ENCODE data around the gene PNO1.
A peak's percentile ranks its signal among the peaks of the same experiment; 100 is the strongest.
"Not testable (repeated sequence)": the region's sequence is repeated elsewhere in the genome, so short reads cannot be mapped to it uniquely, and the experiment has no call there.

PNO1 gene

GRCh38 chr2:68157402-68158133 lies at the start of gene PNO1:
PNO1 (plus strand) TSS chr2:68157888; CDS start chr2:68157935, 47 bp downstream.
- in situ Hi-C loops (cut with HindIII; ENCODE audit: low pct_ligation_motif_present, low pct_unique_long_range_greater_than_20kb, low sequenced_read_pairs) = no loop called here
- DNase-seq = peak; percentile 96

DNA sequence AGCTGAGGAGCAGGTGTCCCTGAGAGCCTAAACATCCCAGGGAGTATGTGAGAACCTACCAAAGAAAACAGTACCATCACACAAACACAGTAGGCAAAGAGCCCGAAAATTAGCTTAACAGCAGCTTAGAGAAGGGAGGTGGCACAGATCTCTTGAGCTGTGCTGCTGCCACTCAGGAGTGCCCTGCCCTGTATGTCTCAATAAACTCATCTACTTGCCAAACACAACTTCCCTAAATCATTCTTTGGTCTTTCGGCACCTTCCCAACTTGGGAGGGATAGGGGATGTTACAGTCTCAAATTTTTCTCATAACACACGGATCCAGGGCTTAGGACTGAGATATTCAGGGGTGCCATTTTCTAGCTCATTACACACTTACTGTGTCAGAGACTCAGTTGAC lies 49.6 kb upstream of the PNO1 start:
- in situ Hi-C loops (cut with HindIII; ENCODE audit: low pct_ligation_motif_present, low pct_unique_long_range_greater_than_20kb, low sequenced_read_pairs) = no loop called here
- no peak for DNase-seq

- peak; percentile 27 for DNase-seq
- in situ Hi-C loops (cut with HindIII; ENCODE audit: low pct_ligation_motif_present, low pct_unique_long_range_greater_than_20kb, low sequenced_read_pairs) = no loop called here
These were observed 47.6 kb upstream of the PNO1 start for GRCh38 chr2:68110102-68110501.

GRCh38 chr2:68115965-68116364 lies 41.7 kb upstream of the PNO1 start:
- DNase-seq = no peak
- in situ Hi-C loops (cut with HindIII; ENCODE audit: low pct_ligation_motif_present, low pct_unique_long_range_greater_than_20kb, low sequenced_read_pairs) = no loop called here

- DNase-seq; in situ Hi-C loops (cut with HindIII; ENCODE audit: low pct_ligation_motif_present, low pct_unique_long_range_greater_than_20kb, low sequenced_read_pairs): not testable (repeated sequence)
These were observed 39.8 kb upstream of the PNO1 start for GRCh38 chr2:68117922-68118321.

DNA sequence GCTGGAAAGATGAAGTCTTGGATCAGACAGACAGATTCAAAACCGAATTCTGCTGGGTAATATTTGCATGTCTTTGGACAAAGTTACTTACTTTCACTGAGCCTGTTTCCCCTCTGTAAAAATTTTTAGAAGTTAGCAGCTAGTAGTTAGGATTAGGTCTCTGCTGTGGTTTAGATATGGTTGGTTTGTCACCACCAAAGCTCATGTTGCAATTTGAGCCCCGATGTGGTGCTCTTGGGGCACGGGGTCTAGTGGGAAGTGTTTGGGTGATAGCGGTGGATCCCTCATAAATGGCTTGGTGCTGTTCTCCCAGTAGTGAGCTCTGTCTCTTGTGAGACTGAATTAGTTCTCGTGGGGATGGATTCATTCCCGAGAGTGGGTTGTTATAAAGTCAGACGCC lies 38.9 kb upstream of the PNO1 start:
- in situ Hi-C loops (cut with HindIII; ENCODE audit: low pct_ligation_motif_present, low pct_unique_long_range_greater_than_20kb, low sequenced_read_pairs) = no loop called here
- DNase-seq = no peak

DNA sequence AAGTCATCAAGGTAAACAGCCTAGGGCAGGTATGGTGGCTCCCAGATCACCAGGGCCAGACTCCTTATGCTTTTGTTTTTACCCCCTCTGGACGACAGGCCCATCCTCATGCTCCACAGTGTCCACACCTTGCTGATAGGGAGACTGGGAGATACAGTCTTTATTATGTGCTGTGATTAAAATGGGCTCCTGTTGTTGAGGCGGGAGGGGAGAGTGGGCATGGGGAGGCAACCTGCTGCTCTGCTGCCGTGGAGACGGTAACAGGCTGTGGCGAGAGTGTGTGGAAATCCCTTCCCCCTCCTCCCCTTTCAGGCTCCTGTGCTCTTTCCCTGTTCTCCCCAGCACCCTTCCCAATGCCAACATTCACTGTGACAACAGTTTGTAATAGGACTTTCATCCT lies 38.2 kb upstream of the PNO1 start:
- in situ Hi-C loops (cut with HindIII; ENCODE audit: low pct_ligation_motif_present, low pct_unique_long_range_greater_than_20kb, low sequenced_read_pairs) = no loop called here
- DNase-seq = no peak

GRCh38 chr2:68121873-68122679 lies 35.6 kb upstream of the PNO1 start:
- in situ Hi-C loops (cut with HindIII; ENCODE audit: low pct_ligation_motif_present, low pct_unique_long_range_greater_than_20kb, low sequenced_read_pairs) = no loop called here
- DNase-seq = peak; percentile 81

DNA sequence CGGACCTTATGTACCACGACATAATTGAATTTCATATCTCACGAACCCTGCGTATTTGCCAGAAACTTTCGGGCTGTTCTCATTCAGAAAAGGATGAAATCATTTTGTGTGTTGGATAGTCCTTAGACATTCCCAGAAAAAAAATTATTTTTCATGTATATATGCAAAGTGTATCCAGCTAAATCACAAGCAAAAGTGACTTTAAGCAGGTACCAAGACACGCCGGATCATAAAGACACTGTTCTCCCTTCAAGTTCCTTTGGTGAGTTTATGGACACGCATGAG lies 35.1 kb upstream of the PNO1 start:
- in situ Hi-C loops (cut with HindIII; ENCODE audit: low pct_ligation_motif_present, low pct_unique_long_range_greater_than_20kb, low sequenced_read_pairs) = no loop called here
- no peak for DNase-seq

- in situ Hi-C loops (cut with HindIII; ENCODE audit: low pct_ligation_motif_present, low pct_unique_long_range_greater_than_20kb, low sequenced_read_pairs) = no loop called here
- no peak for DNase-seq
These were observed 33.4 kb upstream of the PNO1 start for GRCh38 chr2:68124321-68124720.

DNA sequence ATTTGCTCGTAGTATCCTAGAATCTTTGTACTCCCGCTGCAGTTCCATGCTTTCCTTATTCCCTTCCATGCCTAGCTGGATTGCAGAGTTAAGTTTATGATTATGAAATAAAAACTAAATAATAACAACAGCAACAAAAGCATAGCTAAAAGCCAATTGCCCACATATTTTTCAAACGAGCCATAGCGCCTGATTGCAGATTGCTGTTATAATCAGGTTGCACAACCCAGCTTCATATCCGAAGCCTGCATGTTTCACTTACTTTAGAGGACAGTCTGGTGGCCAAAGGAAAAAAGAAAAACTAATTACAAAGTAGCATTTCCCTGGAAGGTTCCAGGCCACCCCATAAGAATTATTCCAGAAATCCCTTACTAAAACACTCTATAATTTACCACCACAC lies 31.9 kb upstream of the PNO1 start:
- no peak for DNase-seq
- in situ Hi-C loops (cut with HindIII; ENCODE audit: low pct_ligation_motif_present, low pct_unique_long_range_greater_than_20kb, low sequenced_read_pairs) = no loop called here

- in situ Hi-C loops (cut with HindIII; ENCODE audit: low pct_ligation_motif_present, low pct_unique_long_range_greater_than_20kb, low sequenced_read_pairs) = no loop called here
- no peak for DNase-seq
These were observed 31.1 kb upstream of the PNO1 start for GRCh38 chr2:68126561-68126960.

DNA sequence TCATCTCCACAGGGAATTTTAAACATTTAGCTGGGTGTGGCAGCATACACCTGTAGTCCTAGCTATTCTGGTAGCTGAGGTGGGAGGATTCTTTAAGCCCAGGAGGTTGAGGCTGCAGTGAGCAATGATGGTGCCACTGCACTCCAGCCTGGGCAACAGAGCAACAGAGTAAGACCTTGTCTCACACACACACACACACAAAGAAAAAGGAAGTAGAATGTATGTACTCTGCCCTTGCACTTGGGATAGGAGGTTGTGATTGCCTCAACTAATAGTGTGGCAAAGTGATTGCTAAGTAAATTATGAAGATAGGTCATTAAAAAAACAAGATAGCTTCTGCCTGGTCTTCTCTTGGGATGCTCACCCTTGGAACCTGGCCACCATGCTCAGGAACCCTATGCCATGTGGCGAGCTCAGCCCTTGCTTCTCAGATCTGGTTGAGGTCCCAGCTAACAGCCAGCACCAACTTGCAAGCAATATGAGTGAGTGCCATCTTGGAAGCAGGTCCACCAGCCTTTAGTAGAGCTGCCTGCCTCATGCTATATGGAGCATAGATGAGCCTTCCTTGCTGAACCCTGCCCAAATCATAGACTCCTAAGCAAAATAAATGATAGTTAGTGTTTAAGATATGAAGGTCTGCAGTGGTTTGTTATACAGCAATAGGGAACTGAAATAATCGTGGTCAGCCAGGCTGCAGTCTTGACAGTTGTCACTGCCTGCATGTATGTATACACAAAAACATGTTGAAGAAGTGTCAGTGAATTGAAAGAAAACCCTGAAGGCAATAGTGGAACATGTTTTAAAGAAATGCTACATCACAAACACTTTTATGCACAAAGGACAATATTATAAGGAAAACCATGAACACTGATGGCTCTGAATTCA lies 30.1 kb upstream of the PNO1 start:
- in situ Hi-C loops (cut with HindIII; ENCODE audit: low pct_ligation_motif_present, low pct_unique_long_range_greater_than_20kb, low sequenced_read_pairs) = no loop called here
- no peak for DNase-seq

DNA sequence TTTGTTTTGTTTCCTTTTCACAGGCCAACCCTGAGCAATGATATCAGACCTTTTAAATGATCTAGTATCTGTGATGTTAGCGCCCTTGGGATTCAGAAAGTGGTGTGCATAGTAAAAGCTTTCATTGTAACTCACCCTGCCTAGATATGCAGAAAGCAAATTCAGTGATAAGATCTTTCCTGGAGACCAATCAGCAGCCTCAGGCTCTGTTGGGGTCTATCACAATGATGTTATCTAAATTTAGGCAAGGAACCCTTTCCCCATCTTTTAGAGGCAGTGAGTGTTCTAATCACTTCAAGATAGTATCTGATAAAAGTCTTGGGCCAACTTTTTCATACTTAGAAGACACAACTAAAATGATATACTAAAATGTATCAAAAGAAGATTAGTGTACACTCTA lies 23.6 kb upstream of the PNO1 start:
- in situ Hi-C loops (cut with HindIII; ENCODE audit: low pct_ligation_motif_present, low pct_unique_long_range_greater_than_20kb, low sequenced_read_pairs) = no loop called here
- DNase-seq = no peak

DNA sequence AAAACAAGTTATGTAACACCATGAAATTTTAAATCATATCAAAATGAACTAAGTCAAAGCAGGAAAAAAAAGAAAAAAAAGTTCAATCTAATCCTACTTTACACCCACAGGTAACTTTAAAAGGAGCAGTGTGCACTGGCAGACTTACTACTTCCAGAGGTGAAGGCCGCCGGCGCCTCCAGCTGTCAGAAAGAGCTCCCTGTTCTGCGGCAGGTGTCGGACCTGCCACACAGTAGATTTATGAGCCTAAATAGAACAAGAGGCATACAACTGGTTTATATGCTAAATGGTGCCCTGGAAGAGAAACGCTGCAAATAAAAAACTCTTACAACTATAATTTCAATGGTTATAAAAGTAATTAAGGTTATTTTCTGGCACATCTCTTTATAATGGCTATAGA lies 23.1 kb upstream of the PNO1 start:
- DNase-seq = no peak
- in situ Hi-C loops (cut with HindIII; ENCODE audit: low pct_ligation_motif_present, low pct_unique_long_range_greater_than_20kb, low sequenced_read_pairs) = no loop called here

GRCh38 chr2:68135448-68136320 lies 22.0 kb upstream of the PNO1 start:
- in situ Hi-C loops (cut with HindIII; ENCODE audit: low pct_ligation_motif_present, low pct_unique_long_range_greater_than_20kb, low sequenced_read_pairs) = no loop called here
- no peak for DNase-seq

GRCh38 chr2:68141875-68142274 lies 15.8 kb upstream of the PNO1 start:
- no peak for DNase-seq
- in situ Hi-C loops (cut with HindIII; ENCODE audit: low pct_ligation_motif_present, low pct_unique_long_range_greater_than_20kb, low sequenced_read_pairs) = no loop called here

GRCh38 chr2:68151037-68151436 lies 6.7 kb upstream of the PNO1 start:
- no peak for DNase-seq
- in situ Hi-C loops (cut with HindIII; ENCODE audit: low pct_ligation_motif_present, low pct_unique_long_range_greater_than_20kb, low sequenced_read_pairs) = no loop called here

All from ACHN (cell line).